Activated gamma-delta T cell treated with Interleukin-2 at 50 U/mL for 16 hours (primary cell): ENCODE results near the gene PRKAG2.
A peak's percentile ranks its signal among the peaks of the same experiment; 100 is the strongest.
"Not testable (repeated sequence)": the region's sequence is repeated elsewhere in the genome, so short reads cannot be mapped to it uniquely, and the experiment has no call there.

Source experiments
- DNase-seq: peaks from one replicate; pipeline ENCODE4 v3.0.0-alpha.2; 2020

The PRKAG2 gene

DNA sequence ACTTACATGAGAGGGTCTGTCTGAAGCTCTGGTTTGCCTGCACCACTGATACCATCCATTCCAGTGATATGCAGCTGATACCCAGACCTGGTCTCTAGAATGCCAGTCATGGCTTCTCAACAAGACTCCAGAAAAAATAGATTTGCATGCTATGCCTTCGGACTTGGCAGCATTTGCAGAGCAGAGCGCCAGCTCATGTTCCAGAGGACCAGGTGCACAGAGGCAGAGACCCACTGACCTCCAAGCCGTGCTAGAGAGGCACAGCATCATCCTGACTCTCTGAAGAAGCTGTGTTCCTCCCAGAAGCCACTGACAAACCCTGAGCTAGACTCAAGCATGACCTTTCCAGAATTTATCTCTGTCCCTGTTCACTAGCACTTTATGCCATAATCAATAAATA is 6.9 kb upstream of the PRKAG2 start:
- no peak for DNase-seq

DNA sequence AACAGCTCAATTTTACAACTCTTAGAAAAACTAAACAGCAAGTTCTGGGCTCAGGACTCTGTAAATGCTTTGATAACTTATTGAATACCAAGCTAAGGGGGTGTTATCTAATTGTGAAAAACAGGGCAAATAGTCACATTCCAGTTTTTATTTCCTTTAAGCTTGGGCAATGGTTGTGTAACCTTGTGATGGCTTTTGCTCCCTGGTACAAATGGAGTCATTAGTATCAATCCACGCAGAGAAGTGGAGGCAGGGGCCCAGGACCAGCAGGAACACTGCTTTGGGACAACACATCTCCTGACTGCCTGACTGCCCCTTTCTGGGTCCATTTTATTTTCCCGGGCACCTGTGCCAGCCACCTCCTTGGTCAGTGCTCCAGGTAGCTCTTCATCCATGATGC is 5.8 kb upstream of the PRKAG2 start:
- DNase-seq, result no peak

DNA sequence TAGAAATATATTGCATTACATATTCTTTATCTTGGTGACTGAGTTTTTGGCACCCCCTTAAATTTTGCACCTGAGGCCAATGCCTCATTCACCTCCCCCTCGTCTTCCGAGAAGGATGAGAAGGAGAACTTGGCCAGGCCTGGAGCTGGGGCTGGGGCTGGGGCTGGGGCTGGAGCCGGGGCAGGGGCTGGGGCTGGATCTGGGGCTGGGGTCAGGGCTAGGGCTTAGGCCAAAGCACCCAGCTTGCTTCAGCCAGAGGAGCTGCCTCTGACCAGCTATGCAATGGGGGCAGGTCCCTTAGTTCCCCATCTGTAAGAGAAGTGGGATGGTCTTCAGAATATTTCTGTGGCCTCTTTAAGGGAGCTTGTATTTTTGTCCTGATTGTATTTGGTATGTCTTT is 3.8 kb upstream of the PRKAG2 start:
- no peak for DNase-seq

DNA sequence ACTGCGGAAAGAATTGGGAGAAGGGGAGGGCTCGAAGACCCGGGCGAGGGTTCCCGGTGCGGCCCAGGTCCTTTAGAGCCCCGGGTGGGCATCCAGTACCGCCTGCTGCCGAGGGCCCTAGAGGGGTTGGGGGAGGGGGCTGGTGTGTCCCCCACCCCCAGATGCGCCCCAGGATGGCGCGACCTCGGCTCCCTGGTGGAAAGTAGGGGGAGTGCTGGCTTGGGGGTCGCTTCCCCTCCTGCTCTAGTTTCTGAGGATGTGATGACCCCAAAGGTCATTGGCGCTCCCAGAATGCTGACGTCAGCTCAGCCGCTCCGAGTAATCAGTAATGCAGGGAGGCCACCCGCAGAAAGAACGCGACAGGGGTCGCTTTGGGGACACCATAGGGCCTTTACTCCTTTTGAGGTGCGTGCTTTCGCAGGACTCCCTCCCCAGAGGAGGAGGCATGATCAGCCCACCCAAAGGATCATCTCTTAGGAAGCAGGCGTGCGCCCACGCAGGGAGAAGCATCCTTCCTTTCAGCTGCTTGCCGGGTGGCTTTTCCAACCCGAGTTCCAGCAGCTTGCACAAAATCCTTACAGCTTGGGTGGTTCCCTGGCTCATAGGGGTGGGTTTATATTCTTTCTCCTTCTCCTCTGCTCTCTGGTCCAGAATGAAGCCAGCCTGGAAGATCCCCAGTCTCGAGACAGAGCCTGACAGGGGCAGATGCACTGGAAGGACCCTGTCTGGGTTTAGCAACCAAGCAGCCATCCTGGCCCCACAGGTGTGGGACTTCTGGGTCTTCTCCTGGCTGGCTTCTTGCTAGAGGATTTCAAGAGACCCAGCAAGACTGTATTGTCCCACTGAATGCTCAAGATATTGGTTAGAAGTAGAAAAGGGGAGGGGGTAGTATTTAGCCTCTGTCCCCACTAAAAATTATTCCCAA is 1.3 kb upstream of the PRKAG2 start:
- no peak for DNase-seq

DNA sequence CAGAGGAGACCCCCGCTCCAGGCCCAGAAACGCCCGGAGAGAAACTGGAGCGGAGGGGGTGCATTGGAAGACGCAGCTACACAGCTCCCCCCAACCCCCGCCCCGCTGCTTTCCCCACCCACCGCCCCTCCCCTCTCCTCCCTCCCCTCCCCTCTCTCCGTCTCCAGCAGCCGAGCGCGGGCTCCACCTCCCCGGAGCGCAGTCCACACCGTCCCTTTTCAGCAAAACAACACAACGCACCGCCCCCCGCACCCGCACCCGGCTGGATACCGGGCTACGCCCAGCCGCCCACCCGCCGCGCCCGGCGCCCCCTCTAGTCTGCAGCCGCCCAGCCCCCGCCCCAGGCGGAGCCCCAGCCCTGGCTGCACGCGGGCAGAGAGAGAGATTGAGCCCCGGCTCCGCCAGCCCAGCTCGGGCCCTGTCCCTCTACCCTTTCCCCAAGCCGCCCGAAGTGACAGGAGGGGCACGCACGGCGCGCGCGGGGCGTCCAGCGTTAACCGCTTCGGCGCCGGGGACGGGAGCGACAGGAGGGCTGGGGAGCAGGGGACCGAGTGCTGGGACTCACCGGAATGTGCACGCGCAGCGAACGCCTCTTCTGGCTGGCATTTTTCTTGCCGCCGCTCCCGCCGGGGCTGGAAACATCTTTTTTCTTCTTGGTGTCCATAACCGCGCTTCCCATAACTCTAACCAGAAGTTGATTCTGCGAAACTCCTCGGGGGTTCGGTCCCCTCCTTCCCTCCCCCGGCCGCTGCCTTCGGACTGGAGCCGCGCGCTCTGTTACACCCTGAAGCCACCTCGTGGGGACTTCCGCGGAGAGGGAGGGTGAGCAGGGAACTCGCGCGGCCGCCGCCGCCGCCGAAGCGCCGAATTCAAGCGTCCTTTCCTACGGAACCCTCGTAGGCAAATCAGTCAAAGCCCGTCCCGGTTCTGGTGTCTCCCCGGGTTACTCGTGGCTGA is 695 bp downstream of the PRKAG2 start:
- DNase-seq, result peak; percentile 72

DNA sequence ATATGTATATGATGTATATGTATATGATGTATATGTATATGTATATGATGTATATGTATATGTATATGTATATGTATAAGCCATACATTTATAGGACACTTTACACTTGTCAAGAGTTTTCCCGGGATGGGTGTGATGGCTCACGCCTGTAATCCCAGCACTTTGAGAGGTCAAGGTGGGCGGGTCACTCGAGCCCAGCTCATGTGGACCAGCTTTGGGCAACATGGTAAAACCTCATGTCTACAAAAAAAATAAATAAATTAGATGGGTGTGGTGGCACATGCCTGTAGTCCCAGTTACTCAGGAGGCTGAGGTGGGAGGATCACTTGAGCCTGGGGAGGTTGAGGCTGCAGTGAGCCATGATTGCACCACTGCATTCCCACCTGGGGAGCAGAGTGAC is 2.4 kb downstream of the PRKAG2 start:
- DNase-seq, result not testable (repeated sequence)

DNA sequence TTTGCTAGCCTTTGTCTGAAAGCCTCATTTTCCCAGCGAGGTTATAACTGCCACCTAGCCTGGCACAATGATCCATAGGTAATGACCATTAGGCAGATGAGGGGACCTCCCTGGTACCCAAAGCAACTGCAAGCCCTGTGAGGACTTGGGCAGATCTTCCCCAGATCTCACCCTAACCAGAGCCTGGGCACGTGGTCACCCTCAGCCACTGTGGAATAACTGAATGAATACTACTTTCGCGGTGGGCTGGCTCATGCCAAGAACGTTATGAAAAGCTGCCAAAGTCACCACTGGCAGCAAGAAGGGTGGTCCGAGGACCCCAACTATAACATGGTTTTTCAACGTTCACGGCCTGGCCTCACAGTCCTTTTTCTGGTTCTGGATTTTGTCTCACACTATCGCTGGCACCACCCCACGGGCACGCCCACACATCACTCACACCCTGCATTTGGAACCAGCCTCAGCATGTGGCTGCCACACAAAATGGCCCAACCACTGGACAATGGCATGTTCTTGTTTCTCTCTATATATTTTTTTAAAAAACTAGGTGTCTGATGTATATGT is 3.4 kb downstream of the PRKAG2 start:
- no peak for DNase-seq

DNA sequence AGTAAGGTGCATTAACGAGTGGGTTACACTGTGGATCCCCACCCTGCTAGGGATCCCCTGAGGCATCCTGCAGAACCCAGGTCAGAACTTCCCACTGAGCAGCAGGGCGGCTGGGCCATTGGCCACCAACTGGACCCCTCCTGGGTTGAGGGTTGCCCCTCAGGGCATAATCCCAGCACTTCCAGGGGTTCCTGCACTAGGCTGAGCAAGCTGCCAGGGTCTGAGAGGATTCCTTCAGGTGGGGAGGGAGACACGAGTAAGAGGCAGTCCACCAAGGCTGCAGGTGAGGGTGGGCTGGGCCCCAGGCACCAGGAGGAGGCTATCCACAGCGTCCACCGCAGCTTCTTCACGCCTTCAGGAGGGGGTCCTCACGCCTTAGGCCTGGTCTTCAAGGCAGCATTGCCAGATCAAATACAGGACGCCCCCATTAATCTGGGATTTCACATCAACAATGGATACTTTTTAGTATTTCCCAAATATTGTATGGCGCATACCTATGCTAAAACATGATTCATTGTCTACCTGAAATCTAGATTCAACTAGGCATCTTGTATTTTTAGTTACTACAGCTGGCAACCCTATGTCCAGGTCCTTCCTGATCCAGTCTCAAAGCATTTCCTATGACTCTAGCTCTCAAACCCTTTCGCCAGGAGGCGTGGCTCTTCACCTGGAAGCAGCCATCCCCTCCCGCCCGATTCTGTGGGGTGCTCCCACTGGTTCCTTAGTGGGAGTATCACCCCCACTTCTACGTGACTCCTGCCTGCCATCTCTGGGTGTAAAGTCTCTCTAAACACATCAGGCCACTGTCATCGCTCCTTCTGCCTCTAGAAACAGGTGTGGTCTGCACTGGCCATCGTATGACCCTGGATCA is 4.1 kb downstream of the PRKAG2 start:
- DNase-seq, result no peak

DNA sequence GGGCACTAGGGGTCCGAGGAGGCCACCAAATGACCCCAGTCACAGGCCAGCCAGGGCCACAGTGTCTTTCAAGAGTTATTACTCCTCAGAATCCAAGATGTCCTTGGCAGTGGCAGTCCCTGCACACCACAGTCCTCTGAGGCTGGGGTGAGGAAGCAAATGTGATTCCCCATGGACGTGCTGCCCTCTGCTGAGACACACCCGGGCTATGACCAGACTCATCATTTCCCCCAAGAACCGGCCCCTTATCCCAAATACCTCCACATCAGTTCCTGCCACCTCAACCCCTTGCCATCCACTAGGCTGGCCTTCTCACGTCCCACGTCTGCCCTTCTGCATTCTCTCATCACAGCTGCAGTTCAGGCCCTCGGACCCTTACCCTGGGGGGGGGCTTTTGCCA is 5.0 kb downstream of the PRKAG2 start:
- DNase-seq, result no peak

DNA sequence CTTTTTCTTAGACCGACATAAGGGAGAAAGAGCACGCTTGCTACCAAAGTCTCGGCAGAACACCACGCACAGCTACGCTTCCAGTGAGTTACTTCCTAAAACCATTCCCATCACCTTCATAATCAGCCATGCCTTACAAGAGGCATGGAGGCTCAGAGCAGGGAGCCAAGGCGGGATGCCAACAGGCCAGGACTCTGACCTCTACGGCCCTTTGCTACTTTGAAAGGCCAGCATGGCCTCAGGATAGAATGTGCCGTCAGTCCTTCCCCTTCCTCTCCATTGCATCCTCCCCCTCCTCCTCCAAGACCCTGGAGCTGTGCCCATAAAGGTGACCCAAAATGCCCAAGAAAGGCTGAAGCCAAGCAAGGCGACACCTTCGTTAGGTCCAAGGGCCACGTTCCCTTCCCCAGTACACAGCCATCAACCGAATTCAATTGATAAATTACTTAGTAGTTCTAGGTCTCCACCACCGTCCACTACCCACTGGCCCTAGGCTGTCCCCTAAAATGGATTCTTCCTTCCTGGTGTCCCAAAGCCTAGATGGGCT is 5.7 kb downstream of the PRKAG2 start:
- DNase-seq, result no peak

DNA sequence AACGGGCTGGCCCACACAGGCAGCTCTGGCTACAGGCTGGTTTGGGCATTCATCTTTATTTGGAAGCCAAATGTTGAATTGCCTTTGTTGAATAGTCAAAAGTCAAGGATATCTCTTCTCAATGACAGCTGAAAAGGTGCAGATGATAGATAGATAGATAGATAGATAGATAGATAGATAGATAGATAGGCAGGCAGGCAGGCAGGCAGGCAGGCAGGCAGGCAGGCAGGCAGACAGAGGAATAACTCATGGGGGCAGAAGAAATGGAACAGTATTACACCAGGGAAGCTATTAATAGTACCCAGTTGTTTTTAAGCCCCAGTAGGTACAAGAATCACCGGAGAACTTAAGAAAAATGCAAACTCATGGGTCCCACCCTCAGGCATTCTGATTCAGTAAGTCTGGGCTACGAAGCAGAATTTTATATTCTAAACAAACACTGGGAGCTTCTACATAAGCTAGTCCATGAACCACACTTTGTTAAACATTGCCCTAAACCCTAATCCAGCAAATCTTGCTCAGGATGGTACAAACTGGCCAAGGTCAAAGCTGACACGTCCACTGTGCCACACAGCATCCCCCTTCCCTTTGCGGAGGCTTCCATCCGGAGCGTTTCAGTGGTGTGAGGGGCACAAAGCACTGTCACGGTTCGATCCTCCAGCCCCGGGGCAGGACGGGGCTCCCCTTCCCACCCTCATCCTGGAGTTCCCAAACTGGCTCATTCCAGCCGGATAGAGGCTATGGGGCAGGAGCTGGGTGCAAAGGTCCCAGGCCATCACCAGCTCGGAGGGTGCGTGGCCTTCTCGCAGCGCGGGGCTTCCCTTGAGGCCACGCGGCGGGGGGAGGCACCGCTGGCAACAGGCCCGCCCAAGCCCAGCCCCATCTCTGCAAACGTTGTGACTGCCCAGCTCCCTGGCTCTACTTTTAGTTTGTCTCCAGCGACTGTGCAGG is 6.7 kb downstream of the PRKAG2 start:
- DNase-seq, result no peak

DNA sequence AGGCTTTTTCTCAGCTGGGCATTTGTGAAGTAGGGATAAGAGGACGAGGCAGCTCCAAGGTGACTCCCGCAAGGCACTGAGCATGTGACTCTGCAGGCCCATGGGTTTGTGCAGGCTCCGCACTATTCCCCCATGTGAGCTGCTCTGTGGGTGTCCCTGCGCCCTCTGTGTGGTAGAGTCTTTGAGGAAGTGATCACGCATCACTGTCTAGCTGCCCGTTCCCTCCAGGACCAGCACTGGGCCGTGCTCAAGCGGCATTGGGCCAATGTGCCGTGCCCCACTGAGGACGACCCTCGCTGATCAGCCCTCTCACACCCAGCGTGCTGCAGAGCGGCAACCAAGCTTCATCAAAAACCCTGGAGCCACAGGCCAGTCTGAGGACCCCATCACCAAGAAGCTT is 7.5 kb downstream of the PRKAG2 start:
- DNase-seq, result no peak

DNA sequence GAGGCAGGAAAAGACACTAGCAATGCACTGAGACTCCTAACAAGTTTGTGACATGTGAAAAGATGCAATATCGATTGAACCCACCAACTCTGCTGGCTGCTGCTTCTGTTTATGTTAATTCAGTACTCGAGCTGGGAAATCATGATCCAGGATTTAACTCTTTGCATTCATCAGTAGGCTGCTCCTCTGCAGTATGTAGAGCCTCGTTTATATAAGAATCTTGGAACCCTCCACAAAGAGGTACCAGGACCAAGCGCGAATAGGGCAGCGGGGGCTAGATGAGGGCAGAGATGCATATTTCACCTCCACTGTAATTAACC is 7.8 kb downstream of the PRKAG2 start:
- DNase-seq, result no peak

DNA sequence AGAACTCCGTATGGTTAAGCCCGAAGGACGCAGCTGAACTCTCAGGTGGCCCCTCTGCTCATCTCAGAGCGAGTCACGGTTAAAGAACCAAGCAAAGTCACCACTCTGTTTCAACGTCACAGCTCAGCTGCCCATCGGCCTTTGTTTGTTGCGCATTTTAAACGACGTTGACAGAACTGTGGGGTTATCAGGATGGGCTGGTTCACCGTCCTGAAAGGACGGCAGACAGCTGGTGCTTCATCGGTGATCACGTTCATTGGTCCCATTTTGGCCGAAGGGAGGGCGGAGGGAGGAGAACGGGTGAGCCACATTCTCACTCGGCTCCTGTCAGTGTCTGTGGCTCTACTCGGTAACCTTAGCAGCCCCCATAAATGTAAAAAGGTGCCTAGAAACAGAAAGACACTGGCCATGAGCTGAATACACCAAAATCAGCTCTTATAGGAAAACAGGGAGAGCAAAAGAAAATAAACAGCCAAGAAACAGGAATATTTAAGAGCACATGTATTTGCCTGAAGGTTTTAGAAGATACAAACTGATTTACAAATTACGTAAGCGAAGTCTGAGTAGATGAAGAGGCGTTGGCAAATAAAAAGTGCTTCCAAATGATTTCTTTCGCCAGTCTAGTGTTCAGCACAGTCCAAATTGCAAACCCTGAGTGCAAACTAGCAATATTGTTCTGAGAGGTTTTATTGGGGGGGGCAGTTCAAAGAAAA is 8.4 kb downstream of the PRKAG2 start:
- DNase-seq, result no peak

DNA sequence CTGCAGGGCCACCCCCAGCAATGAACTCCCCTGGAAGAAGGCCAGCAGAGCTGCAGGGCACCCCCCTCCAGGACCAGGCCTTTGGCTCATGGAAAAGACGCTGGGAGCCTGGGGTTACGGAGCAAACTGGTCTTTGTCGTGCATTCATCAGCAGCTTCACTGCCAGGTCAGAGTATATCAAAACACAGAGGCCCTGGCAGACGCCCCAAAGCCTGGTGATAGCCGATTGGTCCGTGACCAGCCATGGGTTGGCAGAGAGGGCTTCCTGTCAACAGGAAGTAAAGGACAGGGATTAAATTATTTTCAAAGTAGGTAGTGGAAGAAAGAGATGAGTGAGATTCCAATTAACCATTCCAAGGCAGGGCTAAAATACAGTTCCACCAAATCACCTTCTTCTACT is 9.0 kb downstream of the PRKAG2 start:
- no peak for DNase-seq

DNA sequence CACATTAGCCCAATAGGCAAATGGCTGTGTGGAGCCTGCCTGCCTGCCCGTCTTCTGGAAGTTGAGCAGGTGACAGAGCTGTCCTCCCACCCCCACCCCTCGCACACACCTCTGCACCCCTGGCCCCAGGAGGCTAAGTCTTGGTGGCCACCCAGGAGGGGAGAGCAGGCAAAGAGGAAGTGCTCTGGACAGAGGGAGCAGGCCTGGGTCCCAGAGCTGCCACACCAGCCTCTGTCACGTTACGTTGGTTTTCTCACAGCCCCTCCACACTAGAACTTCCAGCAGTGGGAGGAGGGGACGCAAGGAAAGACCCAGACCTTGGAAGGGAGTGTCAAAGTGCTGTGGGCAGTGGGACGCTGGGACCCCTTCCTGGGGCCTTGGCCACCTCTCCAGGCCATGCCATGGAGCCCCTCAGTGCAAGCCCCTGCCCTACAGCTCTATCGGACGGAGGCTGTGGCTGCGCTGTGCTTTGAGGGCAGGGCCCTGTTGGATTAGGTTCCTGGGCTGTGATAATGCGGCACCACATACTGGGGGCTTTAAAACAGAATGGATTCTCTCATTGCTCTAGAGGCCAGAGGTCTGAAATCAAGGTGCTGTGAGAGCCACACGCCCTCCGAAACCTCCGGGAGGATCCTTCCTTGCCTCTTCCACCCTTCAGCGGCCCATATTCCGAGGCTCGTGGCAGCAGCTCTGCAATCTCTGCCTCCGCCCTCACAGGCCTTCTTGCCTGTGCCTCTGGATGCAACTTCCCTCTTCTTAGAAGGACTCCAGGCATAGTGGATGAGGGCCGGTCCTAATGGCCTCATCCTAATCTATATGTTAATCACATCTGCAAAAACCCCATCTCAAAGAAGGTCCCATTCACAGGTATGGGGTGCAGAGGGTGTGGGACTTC is 9.9 kb downstream of the PRKAG2 start:
- DNase-seq, result no peak

DNA sequence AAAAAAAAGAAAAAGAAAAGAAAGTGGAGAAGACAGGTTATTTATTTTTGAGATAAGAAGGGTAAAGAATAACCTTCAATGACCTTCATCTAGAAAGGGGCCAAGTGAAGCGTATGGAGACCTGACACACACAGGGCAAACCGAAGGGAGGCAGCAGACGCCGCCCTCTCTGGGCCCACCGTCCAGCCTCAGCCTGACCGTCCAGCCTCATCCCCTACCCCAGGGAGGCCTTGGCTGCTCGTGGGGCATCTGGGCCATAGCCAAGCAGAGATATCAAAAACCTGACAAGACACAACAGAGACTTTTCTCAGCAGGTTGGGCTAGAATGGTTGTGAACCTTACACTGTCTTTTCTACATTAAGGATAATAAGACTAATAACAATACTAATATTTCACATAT is 10.9 kb downstream of the PRKAG2 start:
- DNase-seq, result no peak

DNA sequence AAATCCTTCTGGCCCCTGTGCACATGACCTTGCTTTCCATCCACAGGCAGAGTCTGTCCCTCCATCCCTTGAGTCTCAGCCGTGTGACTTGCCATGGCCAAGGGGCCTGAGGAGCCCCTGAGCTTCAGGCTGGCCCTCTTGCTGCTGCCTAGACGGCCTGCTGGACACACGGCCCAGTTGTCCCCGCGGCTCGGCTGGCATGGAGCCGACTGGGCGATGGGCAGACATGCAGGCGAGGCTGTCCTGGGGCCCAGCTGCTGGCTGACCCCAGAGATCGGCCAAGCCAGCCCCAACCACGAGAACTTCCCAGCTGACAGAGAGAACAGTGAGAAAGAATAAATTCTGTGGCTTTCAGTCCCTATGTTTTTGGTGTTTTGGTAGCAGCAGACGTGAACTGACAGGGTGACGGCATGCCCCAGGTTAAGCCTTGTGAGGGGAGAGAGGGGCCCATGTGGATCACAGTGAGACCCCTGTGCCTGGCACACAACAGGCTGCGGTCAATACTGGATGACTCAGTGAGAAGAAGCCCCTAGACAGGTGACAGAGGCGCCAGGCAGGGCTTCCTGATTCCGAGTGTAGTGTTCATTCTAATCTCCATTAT is 11.7 kb downstream of the PRKAG2 start:
- DNase-seq, result no peak

DNA sequence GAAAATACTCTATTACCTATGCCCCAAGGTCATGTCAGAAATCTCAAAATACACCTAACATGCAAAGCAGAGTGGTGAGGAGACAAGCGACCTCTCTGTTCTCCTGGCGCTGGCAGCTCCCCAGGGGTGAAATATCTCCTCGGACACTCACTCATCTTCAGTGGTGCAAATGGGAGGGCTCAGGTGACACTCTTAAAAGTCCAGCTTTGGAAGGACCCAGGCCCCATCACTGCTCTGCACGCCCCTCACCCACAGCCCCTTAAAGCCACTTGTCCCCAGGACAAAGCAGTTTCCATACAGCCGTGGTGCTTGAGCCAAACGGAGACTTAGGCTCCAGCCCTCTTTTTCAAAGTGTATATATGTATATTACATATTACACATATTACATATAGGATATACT is 12.4 kb downstream of the PRKAG2 start:
- no peak for DNase-seq
